ENCODE results near the gene SKIC8.

The SKIC8 gene

DNA sequence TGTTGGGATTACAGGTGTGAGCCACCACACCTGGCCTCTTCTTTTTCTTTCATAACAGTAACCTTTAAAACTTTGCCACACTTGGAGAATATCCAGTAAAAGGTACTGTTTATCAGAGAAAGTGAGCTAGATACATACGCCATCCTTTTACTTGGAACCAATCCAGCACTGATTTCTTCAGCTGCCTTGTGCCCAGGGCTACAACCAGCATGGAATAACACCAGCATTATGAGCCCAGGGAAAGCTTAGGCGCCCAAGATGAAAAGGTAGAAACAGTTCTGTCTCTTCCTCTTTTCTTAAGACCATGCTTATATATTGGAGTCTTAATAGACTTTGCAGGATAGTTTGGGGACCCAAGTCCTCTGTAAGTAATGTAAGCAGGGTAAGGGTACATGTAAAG, 8.4 kb downstream of the SKIC8 start:
- no peak for DNase-seq

DNA sequence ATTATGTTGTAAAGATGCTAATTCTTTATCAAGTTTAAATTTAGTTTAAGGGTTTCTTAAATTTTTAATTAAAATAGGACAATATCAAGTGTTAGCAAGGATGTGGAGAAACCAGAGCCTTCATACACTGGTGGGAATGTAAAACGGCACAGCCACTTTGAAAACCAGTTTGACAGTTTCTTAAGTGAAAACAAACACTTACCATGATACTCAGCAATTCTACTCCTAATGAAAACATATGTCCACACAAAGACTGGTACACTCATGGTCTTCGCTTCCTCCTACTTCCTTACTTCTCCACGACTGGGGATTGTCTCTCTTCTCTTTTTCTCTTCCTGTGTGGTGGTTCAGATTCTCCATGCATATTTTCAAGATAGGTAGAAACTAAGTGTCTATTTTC, 9.2 kb downstream of the SKIC8 start:
- DNase-seq, result no peak

DNA sequence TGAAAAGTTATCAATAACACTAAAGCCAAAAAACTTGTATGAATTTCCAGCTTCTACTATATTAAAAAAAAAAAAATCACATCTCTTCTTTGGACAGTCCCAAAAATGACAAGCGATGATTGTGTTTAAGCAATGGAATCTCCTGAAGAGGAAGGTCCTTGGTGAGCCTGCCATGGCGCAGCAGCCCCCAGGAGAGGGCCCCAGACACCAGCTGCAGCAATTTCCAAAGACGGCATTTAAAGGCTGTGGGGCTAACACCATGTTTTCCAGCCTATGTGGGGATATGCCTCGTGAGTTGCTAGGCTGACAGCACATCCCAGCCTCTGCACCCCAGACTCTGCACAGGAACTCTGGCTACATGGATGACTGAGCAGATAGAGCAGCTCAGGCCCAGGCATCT, 14.7 kb downstream of the SKIC8 start:
- no peak for DNase-seq

DNA sequence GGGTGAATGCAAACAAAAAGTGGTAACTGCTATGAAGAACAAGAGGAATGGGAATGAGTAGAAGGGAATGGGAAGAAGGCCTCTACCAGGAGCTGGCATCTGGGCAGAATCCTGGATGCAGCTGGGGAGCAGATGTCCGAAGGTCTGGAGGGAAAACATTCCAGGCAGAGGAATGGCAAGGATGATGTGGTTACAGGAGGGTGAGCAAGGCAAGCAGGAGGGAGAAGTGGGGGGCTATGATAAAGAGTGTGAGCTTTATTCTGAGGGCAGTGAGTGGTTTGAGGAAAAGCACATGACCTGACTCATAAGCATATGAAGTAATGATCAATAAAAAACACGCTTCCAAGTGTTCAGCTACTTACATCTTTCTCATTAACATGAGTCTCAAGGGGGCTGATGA, 17.1 kb downstream of the SKIC8 start:
- DNase-seq, result no peak

GRCh38 chr15:78280319-78281072, 18.9 kb downstream of the SKIC8 start:
- no peak for DNase-seq

- no peak for DNase-seq
These were observed 23.1 kb downstream of the SKIC8 start for GRCh38 chr15:78276064-78276943.

DNA sequence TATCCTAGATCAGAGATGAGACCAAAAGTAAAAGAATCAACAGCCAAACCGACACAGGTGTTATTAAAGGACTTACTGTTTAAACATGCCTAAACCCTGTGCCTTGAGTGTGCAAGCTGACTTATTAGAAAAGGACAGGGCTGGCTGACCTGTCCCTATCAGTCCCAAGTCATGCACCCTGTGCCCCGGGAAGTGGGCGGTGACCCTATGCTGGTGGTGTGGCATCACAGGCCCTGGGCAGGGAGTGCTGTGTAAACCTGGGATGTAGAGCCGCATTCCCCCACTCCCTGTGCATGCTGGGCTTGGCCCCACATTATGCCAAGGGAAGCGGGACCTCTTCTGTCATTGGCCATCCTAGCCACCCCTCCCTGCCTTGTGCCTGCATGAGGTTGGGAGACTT, 24.4 kb downstream of the SKIC8 start:
- no peak for DNase-seq

GRCh38 chr15:78272776-78273175, 26.6 kb downstream of the SKIC8 start:
- no peak for DNase-seq

DNA sequence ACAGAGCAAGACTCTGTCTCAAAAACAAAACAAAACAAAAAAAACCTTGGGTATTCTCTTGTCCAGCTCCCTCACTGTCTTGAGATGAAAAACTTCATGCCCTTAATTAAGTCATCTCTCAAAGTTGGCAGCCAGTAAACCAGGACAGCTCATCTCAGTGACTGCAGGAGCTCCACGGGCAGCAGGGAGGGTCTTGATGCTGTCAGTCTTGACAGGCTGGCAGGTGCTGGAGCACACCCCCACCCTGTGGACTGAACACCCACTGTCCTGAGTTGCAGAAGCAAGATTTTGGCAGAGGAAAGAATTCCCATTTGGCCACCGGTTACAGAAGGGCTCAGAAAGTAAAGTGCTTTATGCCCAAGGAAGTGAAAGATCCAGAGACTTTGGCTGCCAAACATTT, 27.1 kb downstream of the SKIC8 start:
- no peak for DNase-seq

- DNase-seq, result no peak
These were observed 32.6 kb downstream of the SKIC8 start for GRCh38 chr15:78266806-78267205.

DNA sequence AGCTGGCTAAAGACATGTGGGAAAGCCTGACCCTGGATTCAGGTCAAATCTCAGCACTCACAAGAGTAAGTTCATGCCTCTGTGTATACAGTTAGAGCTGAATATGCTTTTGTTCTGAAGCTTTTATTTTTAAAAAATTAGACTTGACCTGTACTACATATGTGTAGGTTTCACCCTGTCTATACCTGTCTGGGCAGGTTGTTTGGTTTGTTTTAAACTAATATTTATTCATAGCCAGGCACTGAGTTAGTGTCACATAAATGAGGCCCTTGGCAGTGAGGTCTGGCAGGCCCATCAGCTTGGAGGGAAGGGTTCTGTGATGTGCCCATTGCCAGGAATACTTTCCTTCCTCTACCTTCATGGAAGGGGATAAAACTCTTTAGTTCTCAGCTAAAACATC, 33.2 kb downstream of the SKIC8 start:
- DNase-seq, result no peak

DNA sequence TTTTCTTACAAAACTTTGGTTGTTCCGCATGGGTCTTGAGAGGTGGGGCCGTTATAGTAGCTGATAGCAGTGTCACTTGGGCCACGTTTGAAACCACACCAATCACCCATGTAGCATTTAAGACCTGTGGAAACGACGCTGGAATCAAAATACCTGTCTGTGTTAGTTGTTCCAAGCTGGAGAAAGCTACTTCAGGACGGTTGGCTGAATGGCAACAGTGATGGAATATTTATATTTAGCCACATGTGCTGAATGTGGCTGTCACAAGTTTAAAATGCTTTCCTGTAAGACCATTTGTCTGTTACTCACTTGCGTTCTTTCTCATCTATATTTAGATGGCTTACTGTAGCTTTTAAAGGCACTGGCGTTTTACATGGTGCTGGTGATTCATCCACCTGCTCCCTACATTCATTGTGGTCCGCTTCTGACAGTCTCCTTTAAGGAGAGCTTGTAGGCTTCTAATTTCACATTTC, 33.6 kb downstream of the SKIC8 start:
- DNase-seq, result no peak

DNA sequence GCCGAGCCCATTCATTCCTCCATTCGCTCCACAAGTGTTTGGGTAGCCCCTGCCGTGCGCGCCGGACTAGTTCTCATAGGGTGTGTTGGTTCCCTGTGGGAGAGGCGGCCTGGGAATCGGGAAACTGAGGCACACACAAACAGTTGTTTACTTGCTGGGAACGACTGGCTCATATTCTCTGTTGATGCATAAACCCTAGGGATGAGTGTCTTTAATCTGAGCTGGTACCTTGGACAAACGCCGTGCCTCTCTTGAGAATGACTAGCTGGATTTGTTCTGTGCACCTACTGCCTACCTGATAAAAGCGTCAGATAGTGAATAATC, 34.3 kb downstream of the SKIC8 start:
- no peak for DNase-seq

GRCh38 chr15:78264304-78265136, 34.9 kb downstream of the SKIC8 start, which contains the start of gene DNAJA4:
DNAJA4 (plus strand) TSS chr15:78264562; CDS start chr15:78264764, 202 bp downstream.
- peak; percentile 67 for DNase-seq

DNA sequence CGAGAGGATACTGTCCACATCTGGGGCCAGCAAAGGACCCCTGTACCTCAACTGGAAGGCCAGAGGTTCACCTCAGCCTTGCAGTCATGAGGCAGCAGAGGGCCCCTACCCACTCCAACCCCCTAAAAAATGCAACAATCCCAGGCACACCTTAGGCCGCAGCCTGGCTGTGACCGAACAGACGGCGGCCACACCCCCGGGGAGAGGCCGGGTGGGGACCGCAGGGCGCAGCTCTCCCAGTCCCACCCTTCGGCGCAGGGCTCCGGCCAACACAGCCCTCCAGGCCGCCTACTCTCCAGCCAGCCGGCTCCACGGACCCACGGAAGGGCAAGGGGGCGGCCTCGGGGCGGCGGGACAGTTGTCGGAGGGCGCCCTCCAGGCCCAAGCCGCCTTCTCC, 35.5 kb downstream of the SKIC8 start:
- peak; percentile 5 for DNase-seq

DNA sequence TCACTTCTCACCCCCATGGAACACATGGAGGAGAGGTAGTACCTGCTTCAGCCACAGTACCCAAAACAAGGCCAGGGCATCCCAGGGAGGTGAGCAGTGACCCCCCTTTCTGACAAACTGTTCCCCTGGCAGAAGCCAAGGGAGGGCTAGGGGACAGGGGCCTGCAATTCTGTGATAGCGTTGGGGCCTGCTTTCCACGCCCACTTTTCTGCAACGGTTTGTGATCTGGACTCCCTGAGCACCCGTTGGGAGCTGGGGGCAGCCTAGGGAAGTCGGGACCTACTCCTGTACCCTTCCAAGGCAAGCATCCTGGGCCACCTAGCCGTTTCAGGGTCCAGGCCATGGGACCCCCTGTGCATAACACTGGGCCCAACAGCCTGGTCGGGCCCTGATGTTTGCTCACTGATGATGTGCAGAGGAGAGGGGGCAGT, 36.0 kb downstream of the SKIC8 start:
- no peak for DNase-seq

DNA sequence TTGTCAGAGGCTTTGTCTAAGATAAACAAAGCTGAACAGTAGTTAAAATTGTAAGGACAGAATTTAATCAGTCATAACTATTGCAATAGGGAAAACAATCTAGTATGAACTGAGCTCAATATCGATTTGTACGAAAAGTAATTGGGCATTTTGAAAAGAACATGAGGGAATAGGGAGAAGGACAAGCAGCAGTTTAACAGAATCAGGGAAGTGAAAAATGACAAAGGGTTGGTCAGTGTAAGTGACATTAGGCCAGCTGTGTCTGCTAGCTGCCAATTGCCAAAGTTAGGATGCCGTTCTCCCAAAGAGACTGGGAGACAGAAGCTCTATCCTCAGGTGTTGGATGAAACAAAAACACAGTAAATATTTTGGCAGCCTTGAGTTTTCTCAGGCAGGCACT, 38.3 kb downstream of the SKIC8 start:
- no peak for DNase-seq

GRCh38 chr15:78260489-78260888, 38.9 kb downstream of the SKIC8 start:
- no peak for DNase-seq

DNA sequence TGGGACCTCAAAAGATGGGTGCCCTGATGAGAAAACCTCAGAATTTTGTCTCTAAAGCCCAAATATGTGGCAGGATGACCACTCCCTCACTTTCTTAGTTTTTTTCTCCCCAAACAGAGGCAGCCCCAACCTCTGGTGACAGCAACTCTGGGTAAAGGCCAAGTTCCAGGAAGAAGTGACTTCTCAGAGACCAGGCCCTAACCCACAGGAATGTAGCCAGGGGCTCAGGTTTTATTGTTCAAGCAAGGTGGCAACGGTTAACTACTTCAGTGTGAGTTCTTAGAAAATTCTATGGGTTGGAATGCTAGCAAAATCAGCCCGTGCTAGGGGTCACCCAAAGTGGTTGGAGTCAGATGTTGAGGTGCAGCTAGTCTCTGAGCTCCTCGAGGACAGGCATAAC, 40.2 kb downstream of the SKIC8 start:
- DNase-seq, result no peak

DNA sequence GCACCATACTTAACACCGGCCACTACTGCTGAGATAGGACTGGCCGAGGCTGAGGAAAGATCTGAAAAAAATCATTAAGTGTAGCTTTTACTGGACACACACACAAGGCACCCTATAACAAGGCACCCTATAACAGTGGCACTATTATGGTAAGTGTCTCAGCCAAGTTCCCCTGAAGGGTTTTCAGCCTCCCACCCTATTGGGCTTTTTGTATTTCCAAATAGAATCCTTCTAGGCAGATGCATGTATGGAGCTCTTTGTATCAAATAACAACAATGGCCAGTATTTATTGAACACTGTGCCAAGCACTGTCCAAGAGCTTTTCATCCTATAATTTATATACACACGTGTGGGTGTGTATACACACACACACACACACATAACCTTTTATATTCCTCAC, 41.7 kb downstream of the SKIC8 start:
- DNase-seq, result no peak

GRCh38 chr15:78256044-78256437, 43.4 kb downstream of the SKIC8 start:
- DNase-seq, result no peak

GRCh38 chr15:78255421-78256043, 43.9 kb downstream of the SKIC8 start:
- DNase-seq, result no peak

DNA sequence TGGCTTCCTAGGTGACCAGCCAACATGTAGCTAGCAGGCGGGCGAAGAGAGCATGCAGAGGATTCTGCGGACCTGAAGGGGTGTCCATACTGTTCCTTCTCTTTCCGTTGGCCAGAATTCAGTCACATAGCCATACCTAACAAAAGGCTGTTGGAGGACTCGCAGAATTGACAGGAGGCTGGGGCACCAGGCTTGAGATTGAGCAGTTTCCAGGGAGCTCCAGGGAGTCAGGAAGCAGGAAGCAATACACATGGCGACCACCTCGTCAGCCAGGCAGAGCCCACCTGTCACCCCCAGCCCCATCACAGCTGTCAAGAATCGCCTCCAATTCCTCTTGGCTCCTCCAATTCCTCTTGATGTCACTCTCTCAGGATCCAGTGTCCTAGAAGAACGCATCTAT, 48.3 kb downstream of the SKIC8 start:
- no peak for DNase-seq

Measured in central memory CD4-positive, alpha-beta T cell (primary cell).